DND-41 (cell line): Measurements from ENCODE around the gene RIPK4.

Experiments
- CTCF ChIP-seq: IDR thresholded peaks from 2 replicates; pipeline ENCODE4 v1.5.1; 2012; ENCODE audit warnings: borderline replicate concordance, low read length, moderate library complexity, mild to moderate bottlenecking; ENCODE audit not compliant: poor library complexity, severe bottlenecking; ENCODE audit errors: extremely low read depth
- EZH2 ChIP-seq: IDR thresholded peaks from 3 replicates; pipeline ENCODE4 v1.6.1; 2012; ENCODE audit warnings: borderline replicate concordance, low read depth, mild to moderate bottlenecking, moderate library complexity, low read length, inconsistent platforms; ENCODE audit not compliant: severe bottlenecking

GRCh38 chr21:41800425-41801320, 33.8 kb upstream of the RIPK4 start:
- no peak for TF ChIP-seq CTCF
- TF ChIP-seq EZH2: no peak
